H1 (cell line): ENCODE data around the gene ARID5B. TPM values are rescaled to one million over a fixed set of nuclear protein-coding genes. Genes with fewer than 3 reads are reported as not detected.

Source experiments
- CTCF ChIA-PET: fragments of 300-600 bp; sonication (Branson Sonifier 250); formaldehyde crosslinking; loops from one replicate; lab custom pipeline; 2021; ENCODE audit not compliant: partially characterized antibody; lab: Charles Lee
- POLR2A ChIA-PET: fragments of 300-600 bp; sonication (Branson Sonifier 250); formaldehyde crosslinking; loops from one replicate; lab custom pipeline; 2021; ENCODE audit warnings: inconsistent platforms; ENCODE audit not compliant: partially characterized antibody; lab: Charles Lee
- DNase-seq, 2 experiments: peaks; one replicate each; pipeline versions ENCODE4 v3.0.0 to v3.0.0-alpha.2; 2010 to 2022; ENCODE audit warnings: low spot score in 2 of 2, low read depth in 1 of 2, mixed read lengths in 1 of 2
- FAIRE-seq: peaks from 2 replicates; lab custom pipeline; 2011; peaks lifted over from hg19 to GRCh38; lab: Jason Lieb, UNC
- H2AFZ ChIP-seq: 2 replicates; pipeline ENCODE4 v1.8.1; 2012; ENCODE audit warnings: low read length, inconsistent platforms
- H2AK5ac ChIP-seq: 2 replicates; pipeline ENCODE4 v1.6.1; 2013; ENCODE audit warnings: low read depth, low read length
- H2BK120ac ChIP-seq: replicated peaks from 2 replicates; pipeline ENCODE3; 2013; ENCODE audit warnings: low read depth, low read length, inconsistent platforms
- H2BK12ac ChIP-seq: 2 replicates; pipeline ENCODE4 v1.6.1; 2013; ENCODE audit warnings: low read depth, low read length
- H2BK15ac ChIP-seq: 2 replicates; pipeline ENCODE4 v1.6.1; 2013; ENCODE audit warnings: low read length
- H2BK20ac ChIP-seq: 2 replicates; pipeline ENCODE4 v1.6.1; 2013; ENCODE audit warnings: low read length
- H2BK5ac ChIP-seq: 2 replicates; pipeline ENCODE4 v1.6.1; 2013; ENCODE audit warnings: low read depth, low read length
- H3K14ac ChIP-seq: 2 replicates; pipeline ENCODE4 v1.6.1; 2013; ENCODE audit warnings: inconsistent platforms; ENCODE audit not compliant: insufficient read length
- H3K18ac ChIP-seq: 2 replicates; pipeline ENCODE4 v1.6.1; 2013; ENCODE audit warnings: low read length; ENCODE audit errors: extremely low read depth
- H3K23ac ChIP-seq: 2 replicates; pipeline ENCODE4 v1.6.1; 2013; ENCODE audit warnings: inconsistent platforms; ENCODE audit not compliant: insufficient read length
- H3K23me2 ChIP-seq: 2 replicates; pipeline ENCODE4 v1.6.1; 2013; ENCODE audit warnings: low read depth, low read length
- H3K27ac ChIP-seq: 2 replicates; pipeline ENCODE4 v1.6.1; 2011; ENCODE audit warnings: low read depth, low read length, inconsistent platforms
- H3K27me3 ChIP-seq, 4 experiments: replicated peaks in 1 of 4; 1 replicate in 1 of 4; 2 replicates in 3 of 4; pipeline versions ENCODE4 v1.6.1 to v1.8.1; 2011 to 2013; ENCODE audit warnings: low read length in 3 of 4, mild to moderate bottlenecking in 3 of 4, inconsistent platforms in 2 of 4, mixed read lengths in 2 of 4, moderate library complexity in 1 of 4; ENCODE audit not compliant: control insufficient read depth in 3 of 4, insufficient read depth in 3 of 4; ENCODE audit errors: extremely low read depth in 1 of 4
- H3K36me3 ChIP-seq, 4 experiments: 2 replicates each; pipeline versions ENCODE4 v1.6.1 to v1.8.1; 2011 to 2013; ENCODE audit warnings: mild to moderate bottlenecking in 4 of 4, low read length in 3 of 4, moderate library complexity in 2 of 4, control low read depth in 1 of 4, inconsistent platforms in 1 of 4; ENCODE audit not compliant: insufficient read depth in 4 of 4, control insufficient read depth in 2 of 4
- H3K4ac ChIP-seq: replicated peaks from 2 replicates; pipeline ENCODE3; 2013; ENCODE audit warnings: low read length, low read depth, mixed read lengths, inconsistent platforms; ENCODE audit not compliant: insufficient read length
- H3K4me1 ChIP-seq, 4 experiments: replicated peaks in 1 of 4; 1 replicate in 1 of 4; 2 replicates in 3 of 4; pipeline versions ENCODE4 v1.6.1 to v1.8.1; 2011 to 2013; ENCODE audit warnings: low read length in 3 of 4, inconsistent platforms in 2 of 4, mixed read lengths in 1 of 4; ENCODE audit not compliant: insufficient read depth in 4 of 4, control insufficient read depth in 3 of 4
- H3K4me2 ChIP-seq, 2 experiments: 2 replicates each; pipeline versions ENCODE4 v1.6.1 to v1.8.1; 2011 to 2013; ENCODE audit warnings: low read depth in 2 of 2, low read length in 2 of 2, control low read depth in 1 of 2, inconsistent platforms in 1 of 2, mild to moderate bottlenecking in 1 of 2; ENCODE audit not compliant: insufficient read depth in 1 of 2
- H3K4me3 ChIP-seq, 4 experiments: fragments of 200-600, 300-600 bp in 1 of 4; sonication (generic), shearing (Covaris generic), sonication (Bioruptor Twin) in 1 of 4; 2 replicates each; pipeline versions ENCODE4 v1.5.1 to v1.8.1; 2011 to 2016; ENCODE audit warnings: low read length in 4 of 4, low read depth in 3 of 4, control low read depth in 2 of 4, inconsistent platforms in 2 of 4, mild to moderate bottlenecking in 2 of 4, mixed read lengths in 1 of 4, moderate library complexity in 1 of 4; ENCODE audit not compliant: insufficient read depth in 2 of 4; ENCODE audit errors: extremely low read depth in 1 of 4
- H3K56ac ChIP-seq: replicated peaks from 2 replicates; pipeline ENCODE3; 2013; ENCODE audit warnings: low read depth, mild to moderate bottlenecking, mixed read lengths, low read length, inconsistent platforms; ENCODE audit not compliant: insufficient read length
- H3K79me1 ChIP-seq: 2 replicates; pipeline ENCODE4 v1.6.1; 2013; ENCODE audit warnings: low read depth, low read length, control low read depth
- H3K79me2 ChIP-seq, 2 experiments: 2 replicates each; pipeline versions ENCODE4 v1.6.1 to v1.8.1; 2012 to 2013; ENCODE audit warnings: low read length in 2 of 2, mild to moderate bottlenecking in 2 of 2, inconsistent platforms in 1 of 2; ENCODE audit not compliant: insufficient read depth in 2 of 2, control insufficient read depth in 1 of 2
- H3K9ac ChIP-seq, 4 experiments: replicated peaks in 1 of 4; 1 replicate in 1 of 4; 2 replicates in 3 of 4; pipeline versions ENCODE4 v1.6.1 to v1.8.1; 2011 to 2013; ENCODE audit warnings: low read depth in 3 of 4, low read length in 3 of 4, control low read depth in 2 of 4, mild to moderate bottlenecking in 2 of 4, moderate library complexity in 2 of 4, inconsistent platforms in 1 of 4; ENCODE audit errors: extremely low read depth in 1 of 4
- H3K9me3 ChIP-seq, 2 experiments: 2 replicates each; pipeline versions ENCODE4 v1.6.1 to v1.8.1; 2012 to 2013; ENCODE audit warnings: mild to moderate bottlenecking in 2 of 2, moderate library complexity in 2 of 2, control low read depth in 1 of 2, inconsistent platforms in 1 of 2, low read depth in 1 of 2, low read length in 1 of 2, mixed read lengths in 1 of 2; ENCODE audit not compliant: insufficient read depth in 2 of 2
- H4K20me1 ChIP-seq, 2 experiments: replicated peaks in 1 of 2; 2 replicates each; pipeline versions ENCODE3 to v1.8.1; 2011 to 2013; ENCODE audit warnings: inconsistent platforms in 2 of 2, low read length in 2 of 2, mild to moderate bottlenecking in 1 of 2; ENCODE audit not compliant: insufficient read depth in 2 of 2, control insufficient read depth in 1 of 2
- H4K5ac ChIP-seq: 2 replicates; pipeline ENCODE4 v1.6.1; 2013; ENCODE audit warnings: low read length, low read depth, mixed read lengths, inconsistent platforms; ENCODE audit not compliant: insufficient read length
- H4K8ac ChIP-seq: 2 replicates; pipeline ENCODE4 v1.8.0; 2013; ENCODE audit warnings: mild to moderate bottlenecking, moderate library complexity, low read length, inconsistent platforms; ENCODE audit not compliant: insufficient read depth; ENCODE audit errors: extremely low read depth
- H4K91ac ChIP-seq: replicated peaks from 2 replicates; pipeline ENCODE3; 2013; ENCODE audit warnings: low read length, mixed read lengths, inconsistent platforms; ENCODE audit not compliant: insufficient read length
- ASH2L ChIP-seq: fragments of 200-600, 300-600 bp; sonication (generic); IDR thresholded peaks from one replicate; pipeline ENCODE4 v1.7.1; 2017; ENCODE audit warnings: low read length
- SIN3A ChIP-seq, 2 experiments: IDR thresholded peaks in 1 of 2; conservative IDR thresholded peaks in 1 of 2; 2 replicates each; pipeline ENCODE4 v1.6.1; 2011 to 2012; ENCODE audit warnings: low read length in 2 of 2, improper control_type of control experiment in 1 of 2, low read depth in 1 of 2, mild to moderate bottlenecking in 1 of 2
- WGBS, 2 experiments: shearing (Covaris generic) in 1 of 2; methylation state at CpG; one replicate each; pipeline versions ENCODE4 v1.1.6 to v1.1.7; 2013 to 2015; ENCODE audit warnings: low lambda C conversion rate in 2 of 2, mixed read lengths in 2 of 2, inconsistent platforms in 1 of 2, low coverage in 1 of 2, missing lambda C conversion rate in 1 of 2; ENCODE audit not compliant: insufficient replicate concordance in 2 of 2, insufficient coverage in 1 of 2, insufficient read length in 1 of 2; ENCODE audit errors: extremely low coverage in 1 of 2, missing lambda C conversion rate in 1 of 2; 5-methylcytosine and 5-hydroxymethylcytosine counted together
- polyA plus RNA-seq, 7 experiments: library from polyadenylated mRNA; depleted of rRNA in 3 of 7; stranded (reverse) in 5 of 7; unstranded in 2 of 7; fragments of >200 nt in 5 of 7; fragments of 200-250 nt in 2 of 7; gene quantifications; 1 replicate in 5 of 7; 2 replicates in 1 of 7; 4 replicates in 1 of 7; pipeline versions ENCODE4 v1.2.1 to v1.2.3, GENCODE V29; 2011 to 2013; ENCODE audit warnings: missing spikeins in 2 of 7, mixed read lengths in 2 of 7
- total RNA-seq: library from RNA; stranded (reverse); fragmentation: NEBNext Ultra II Directional; extraction: Animal tissue kit (Norgen Biotek cat#: 25700); gene quantifications from 2 replicates; pipeline ENCODE4 v1.2.1, GENCODE V29; 2021

Gene ARID5B
- total and polyA plus RNA-seq, 2 of the 8 experiments (the other 6 are each of a cell fraction or from before 2014, with no cell fraction given): 0.21 to 1.1 TPM

DNA sequence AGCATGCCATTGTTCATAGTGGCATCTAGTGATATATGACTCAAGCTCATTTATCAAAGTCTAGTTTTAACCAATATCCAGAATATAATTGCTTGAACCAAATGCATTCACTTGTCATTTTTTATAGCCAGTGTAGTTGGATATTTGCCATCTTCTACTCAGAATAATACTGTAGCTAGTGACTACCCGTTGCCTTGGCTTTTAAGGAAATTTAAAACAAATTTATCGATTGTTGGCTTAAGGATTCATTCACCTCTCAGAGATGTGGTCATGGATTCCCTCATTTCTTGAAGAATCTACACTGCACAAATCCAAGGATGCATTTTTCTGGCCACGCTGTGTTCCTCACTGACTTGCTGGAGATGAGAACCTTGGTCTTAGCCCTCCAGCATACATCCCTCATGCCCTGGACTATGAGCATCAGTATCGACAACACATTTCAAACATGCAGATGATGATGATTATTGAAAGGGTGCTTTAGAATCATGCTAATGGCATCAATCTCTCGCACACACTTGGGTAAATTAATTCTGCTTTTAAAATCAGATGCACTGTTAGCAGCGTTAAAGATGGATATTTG, 8.8 kb downstream of the ARID5B start:
- no peak overlapping the region for H3K9ac ChIP-seq
- H3K18ac ChIP-seq: no peak overlapping the region
- H3K4me3 ChIP-seq: no peak overlapping the region
- no peaks in the 10 kb centered on the region for H3K27me3 ChIP-seq
- H3K23ac ChIP-seq: no peak overlapping the region
- no peak overlapping the region for H3K27ac ChIP-seq
- H4K20me1 ChIP-seq: no peaks in the 10 kb centered on the region
- H2BK12ac ChIP-seq: no peak overlapping the region
- no peaks in the 10 kb centered on the region for H3K79me2 ChIP-seq
- ChIA-PET POLR2A (no interaction called here), CTCF (no interaction called here)
- no peak overlapping the region for H3K56ac ChIP-seq
- H3K4me1 ChIP-seq: no peaks in the 10 kb centered on the region
- H3K23me2 ChIP-seq: no peaks in the 10 kb centered on the region
- no peaks in the 10 kb centered on the region for H3K9me3 ChIP-seq
- 92% methylated on average over 6 of the region's 6 CpGs; no CpG with 5 or more reads in 1 of the 2 experiments for WGBS, 2 experiments
- H4K91ac ChIP-seq: no peak overlapping the region
- no peak overlapping the region for H2BK15ac ChIP-seq
- H2BK120ac ChIP-seq: no peak overlapping the region
- H3K36me3 ChIP-seq: no peaks in the 10 kb centered on the region
- H2BK20ac ChIP-seq: no peak overlapping the region
- H4K5ac ChIP-seq: no peak overlapping the region
- no peak overlapping the region for H2BK5ac ChIP-seq
- H4K8ac ChIP-seq: no peak overlapping the region
- DNase-seq (no peak), FAIRE-seq (no peak)
- no peak overlapping the region for H3K14ac ChIP-seq
- H3K4ac ChIP-seq: no peak overlapping the region
- H3K4me2 ChIP-seq: no peak overlapping the region
- no peak overlapping the region for H2AFZ ChIP-seq
- no peak for TF ChIP-seq ASH2L
- TF ChIP-seq SIN3A (conservative IDR thresholded peaks at IDR 0.05 in 1 of 2, IDR thresholded peaks at IDR 0.05 in 1 of 2; ENCODE audit: low read depth in 1 of 2, low read length in 2 of 2): no peak
- H2AK5ac ChIP-seq: no peak overlapping the region
- H3K79me1 ChIP-seq: no peaks in the 10 kb centered on the region
